Cardiac muscle cell (in vitro differentiated cells and primary cell): ENCODE measurements around the gene USP32. TPM values are rescaled to one million over a fixed set of nuclear protein-coding genes. Genes with fewer than 3 reads are reported as not detected.

Experiments used
- DNase-seq, 2 donors: peaks; one replicate each; pipeline versions ENCODE4 v3.0.0 to v3.0.0-alpha.2; 2010 to 2017; ENCODE audit warnings: low read depth in 1 of 2, low spot score in 1 of 2
- H3K27ac ChIP-seq: fragments of 200-600 bp; sonication (generic); 2 replicates; pipeline ENCODE4 v1.5.1; 2016
- H3K27me3 ChIP-seq: fragments of 200-600 bp; sonication (generic); 2 replicates; pipeline ENCODE4 v1.6.0; 2016; ENCODE audit warnings: control low read depth
- H3K36me3 ChIP-seq: fragments of 200-600 bp; sonication (generic); 2 replicates; pipeline ENCODE4 v1.5.1; 2016; ENCODE audit warnings: control low read depth
- H3K4me1 ChIP-seq: fragments of 200-600 bp; sonication (generic); 2 replicates; pipeline ENCODE4 v1.8.1; 2017; ENCODE audit warnings: low read depth, mild to moderate bottlenecking, mixed run types
- H3K4me3 ChIP-seq: fragments of 200-600 bp; sonication (generic); 2 replicates; pipeline ENCODE4 v1.5.1; 2016; ENCODE audit warnings: mild to moderate bottlenecking
- H3K9me3 ChIP-seq: fragments of 200-600 bp; sonication (generic); 2 replicates; pipeline ENCODE4 v1.5.1; 2017; ENCODE audit warnings: low read depth, mild to moderate bottlenecking, control low read depth
- polyA plus RNA-seq: library from polyadenylated mRNA; unstranded; fragments of >200 nt; fragmentation: Nextera tagmentation; extraction: Ambion mirVana; gene quantifications from 2 replicates; pipeline ENCODE4 v1.2.1, GENCODE V29; 2016
- total RNA-seq: library from RNA; depleted of rRNA; stranded (reverse); fragments of >200 nt; gene quantifications from 2 replicates; pipeline ENCODE4 v1.2.3, GENCODE V29; 2016
- TF ChIP-seq, protein P1 (sequence below): IDR thresholded peaks from 2 replicates; pipeline ENCODE4 v1.5.1; 2012; ENCODE audit warnings: low read depth, mild to moderate bottlenecking, low read length

Gene USP32
- total and polyA plus RNA-seq, 2 experiments from 2014 or later, result 19.7 to 32.2 TPM

DNA sequence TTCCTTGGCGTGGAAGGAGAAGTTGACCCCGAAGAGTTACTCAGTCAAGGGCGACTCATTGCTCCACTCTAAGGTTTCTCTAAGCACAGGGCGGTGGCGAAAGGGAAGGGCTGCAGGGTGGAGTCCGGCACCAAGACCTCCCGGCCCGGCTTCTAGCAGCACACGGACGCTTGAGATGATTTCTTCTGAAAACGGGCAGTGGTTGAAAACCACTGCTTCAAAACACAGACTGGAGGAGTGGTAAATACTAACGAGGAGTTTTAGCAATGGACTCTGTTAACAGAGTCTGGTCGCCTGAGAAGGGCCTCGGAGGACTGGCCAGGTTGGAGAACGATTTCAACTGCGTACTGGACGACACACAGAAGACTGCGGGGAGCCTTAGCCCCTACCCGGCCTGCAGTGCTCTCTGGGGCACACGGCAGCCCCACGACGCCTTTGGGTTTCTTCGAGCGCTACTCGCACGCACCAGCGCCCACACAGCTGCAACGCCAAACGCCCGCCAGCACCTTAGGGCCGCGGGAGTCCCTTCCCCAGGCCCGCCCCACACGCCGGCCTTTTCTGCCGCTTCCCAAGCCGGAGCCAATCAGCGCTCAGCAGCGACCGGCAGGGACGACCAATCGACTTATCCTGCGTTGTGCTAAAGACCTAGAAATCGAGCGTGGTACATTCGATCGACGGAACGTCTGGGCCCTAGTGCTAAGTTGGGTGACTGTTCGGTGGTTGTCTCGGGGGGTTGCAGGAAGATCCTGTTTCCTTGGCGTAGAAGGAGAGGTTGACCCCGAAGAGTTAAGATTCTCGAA lies 256.6 kb downstream of the USP32 start:
- H3K36me3 ChIP-seq, result no peaks in the 10 kb centered on the region
- peak overlapping the region; percentile 59 for H3K4me3 ChIP-seq
- peak overlapping the region; percentile 21 for H3K27ac ChIP-seq
- H3K9me3 ChIP-seq, result no peaks in the 10 kb centered on the region
- TF ChIP-seq, protein P1, sequence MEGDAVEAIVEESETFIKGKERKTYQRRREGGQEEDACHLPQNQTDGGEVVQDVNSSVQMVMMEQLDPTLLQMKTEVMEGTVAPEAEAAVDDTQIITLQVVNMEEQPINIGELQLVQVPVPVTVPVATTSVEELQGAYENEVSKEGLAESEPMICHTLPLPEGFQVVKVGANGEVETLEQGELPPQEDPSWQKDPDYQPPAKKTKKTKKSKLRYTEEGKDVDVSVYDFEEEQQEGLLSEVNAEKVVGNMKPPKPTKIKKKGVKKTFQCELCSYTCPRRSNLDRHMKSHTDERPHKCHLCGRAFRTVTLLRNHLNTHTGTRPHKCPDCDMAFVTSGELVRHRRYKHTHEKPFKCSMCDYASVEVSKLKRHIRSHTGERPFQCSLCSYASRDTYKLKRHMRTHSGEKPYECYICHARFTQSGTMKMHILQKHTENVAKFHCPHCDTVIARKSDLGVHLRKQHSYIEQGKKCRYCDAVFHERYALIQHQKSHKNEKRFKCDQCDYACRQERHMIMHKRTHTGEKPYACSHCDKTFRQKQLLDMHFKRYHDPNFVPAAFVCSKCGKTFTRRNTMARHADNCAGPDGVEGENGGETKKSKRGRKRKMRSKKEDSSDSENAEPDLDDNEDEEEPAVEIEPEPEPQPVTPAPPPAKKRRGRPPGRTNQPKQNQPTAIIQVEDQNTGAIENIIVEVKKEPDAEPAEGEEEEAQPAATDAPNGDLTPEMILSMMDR, result no peak
- peaks cover 6% of the 10 kb centered on the region for H3K4me1 ChIP-seq
- peaks cover 48% of the 10 kb centered on the region for H3K27me3 ChIP-seq
- peak; percentile 90 to 93 for DNase-seq

DNA sequence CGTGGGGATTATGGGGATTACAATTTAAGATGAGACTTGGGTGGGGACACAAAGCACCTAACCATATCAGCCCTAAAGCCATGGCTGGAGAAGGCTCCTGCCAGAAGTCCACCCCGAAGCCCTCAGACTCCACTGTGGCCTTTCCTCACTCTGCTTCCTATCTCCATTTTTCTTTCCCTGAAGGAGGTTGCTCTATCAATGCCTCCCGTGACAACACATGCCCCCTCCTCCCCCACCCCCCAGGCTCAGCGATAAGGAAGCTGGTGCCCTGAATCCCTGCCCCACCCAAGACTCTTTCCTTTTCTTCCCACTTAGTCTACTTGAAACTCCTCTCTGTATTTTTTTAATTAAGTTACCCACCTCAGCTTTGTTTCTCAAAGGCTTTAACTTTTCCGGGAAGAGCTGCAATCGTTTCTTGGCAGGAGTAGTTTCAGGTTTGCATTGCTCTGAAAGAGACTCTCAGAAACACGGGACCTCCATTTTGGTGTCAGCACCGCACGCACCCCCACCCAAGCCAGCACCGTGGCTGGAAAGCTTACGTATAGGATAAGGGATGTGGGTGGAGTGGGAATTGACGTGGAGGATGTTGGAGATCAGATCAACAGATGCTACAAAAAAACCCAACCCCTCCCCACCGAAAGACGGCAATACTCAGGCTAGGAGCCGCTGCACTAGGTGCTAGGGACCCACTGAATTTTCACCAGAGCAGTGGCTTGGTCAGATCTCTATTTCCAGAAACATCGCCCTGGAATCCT lies 257.4 kb downstream of the USP32 start:
- Histone ChIP-seq H3K4me1 (peaks cover 6% of the 10 kb centered on the region), H3K27me3 (peaks cover 40% of the 10 kb centered on the region), H3K9me3 (no peaks in the 10 kb centered on the region), H3K36me3 (no peaks in the 10 kb centered on the region), H3K4me3 (peak overlapping the region; percentile 59), H3K27ac (peak overlapping the region; percentile 21)
- TF ChIP-seq, protein P1, result no peak
- DNase-seq, result peak in 1 of 2 donors; percentile 47

- Histone ChIP-seq H3K4me3 (no peak overlapping the region), H3K27me3 (no peaks in the 10 kb centered on the region), H3K4me1 (peaks cover 6% of the 10 kb centered on the region), H3K27ac (no peak overlapping the region), H3K36me3 (no peaks in the 10 kb centered on the region), H3K9me3 (no peaks in the 10 kb centered on the region)
- TF ChIP-seq, protein P1, result no peak
- DNase-seq, result no peak
Measured at GRCh38 chr17:60130466-60130865, 261.5 kb downstream of the USP32 start.

- Histone ChIP-seq H3K9me3 (no peaks in the 10 kb centered on the region), H3K36me3 (no peaks in the 10 kb centered on the region), H3K4me1 (peaks cover under 1% of the 10 kb centered on the region), H3K27ac (no peak overlapping the region), H3K27me3 (no peaks in the 10 kb centered on the region), H3K4me3 (no peak overlapping the region)
- TF ChIP-seq, protein P1, result no peak
- no peak for DNase-seq
Measured at GRCh38 chr17:60129164-60129563, 262.8 kb downstream of the USP32 start.

Other genes starting within 250 kb of the USP32 start
- gene CA4, start 242.2 kb downstream of the USP32 start, total RNA-seq, result 0.18 and 2.1 TPM in 2 replicates
- 0.97 and 3.8 TPM in 2 replicates for gene CA4, start 242.2 kb downstream of the USP32 start, polyA plus RNA-seq
- gene CHCT1, start 30.4 kb upstream of the USP32 start, total RNA-seq, result not detected in 2 replicates
- 0.76 TPM in 1 of 2 replicates, not detected in the other for gene CHCT1, start 30.4 kb upstream of the USP32 start, polyA plus RNA-seq
- 22.5 and 22.9 TPM in 2 replicates for gene APPBP2, start 134.1 kb upstream of the USP32 start, total RNA-seq
- 30.9 and 40.1 TPM in 2 replicates for gene APPBP2, start 134.1 kb upstream of the USP32 start, polyA plus RNA-seq
- gene PPM1D, start 208.1 kb upstream of the USP32 start, total RNA-seq, result 15.8 and 16.3 TPM in 2 replicates
- gene PPM1D, start 208.1 kb upstream of the USP32 start, polyA plus RNA-seq, result 7.7 and 8.1 TPM in 2 replicates